ENCODE data around the gene GYPE. TPM values are rescaled to one million over a fixed set of nuclear protein-coding genes. Genes with fewer than 3 reads are reported as not detected.
A peak's percentile ranks its signal among the peaks of the same experiment; 100 is the strongest.
"Not testable (repeated sequence)": the region's sequence is repeated elsewhere in the genome, so short reads cannot be mapped to it uniquely, and the experiment has no call there.

The GYPE gene
- 1 to 10 TPM; 1.2 to 3.0 TPM for total RNA-seq
- 1 to 10 TPM; 2.7 to 2.9 TPM for polyA plus RNA-seq (ENCODE audit: insufficient read length in 2 of 2)
- long read RNA-seq, donor 1, result 0 reads
- long read RNA-seq, donor 2, result 0 reads
- long read RNA-seq, donor 3, partial matches to known transcripts, result 0 of 1 reads
- long read RNA-seq, donor 3, other reads (novel, unspliced or antisense), result 0 of 1 reads
- long read RNA-seq, donor 4, result 0 reads

DNA sequence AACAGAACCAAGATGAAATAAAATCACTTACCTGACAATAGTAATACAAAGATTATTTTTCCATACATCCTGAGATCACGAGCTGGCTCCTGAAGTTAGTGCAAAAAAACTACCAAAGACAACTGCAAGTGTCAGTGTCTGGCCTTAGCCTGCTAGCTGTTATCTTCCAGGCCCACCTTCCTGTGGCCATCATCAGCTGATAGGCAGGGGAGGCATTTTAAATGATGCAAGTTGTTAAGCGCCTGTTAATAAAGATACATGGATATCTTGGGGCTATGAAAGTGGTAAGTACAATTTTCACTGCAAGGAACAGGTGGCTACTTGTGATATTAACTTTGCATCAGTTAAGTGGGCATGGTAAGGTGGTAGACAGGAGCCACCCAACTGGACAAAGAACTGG lies at the start of gene GYPE:
TSS of gene GYPE (minus strand) at position 120 of the 400 bp plus-strand sequence. CDS start at position 68, 52 bp downstream.
- not testable (repeated sequence) for H3K4me3 ChIP-seq (ENCODE audit: low read depth, low read length); H3K9me3 ChIP-seq (ENCODE audit: control insufficient read depth, insufficient read depth, low read length); H3K36me3 ChIP-seq (ENCODE audit: control insufficient read depth, insufficient read depth, low read length); H3K27ac ChIP-seq (ENCODE audit: low read depth, low read length); H3K4me1 ChIP-seq (ENCODE audit: control insufficient read depth, insufficient read depth, low read length); H3K27me3 ChIP-seq (ENCODE audit: control insufficient read depth, insufficient read depth, low read length); DNase-seq (ENCODE audit: low read depth in 4 of 6, low spot score in 6 of 6)
- no CpG with 5 or more reads among the region's 2 CpGs for WGBS (ENCODE audit: insufficient coverage)

DNA sequence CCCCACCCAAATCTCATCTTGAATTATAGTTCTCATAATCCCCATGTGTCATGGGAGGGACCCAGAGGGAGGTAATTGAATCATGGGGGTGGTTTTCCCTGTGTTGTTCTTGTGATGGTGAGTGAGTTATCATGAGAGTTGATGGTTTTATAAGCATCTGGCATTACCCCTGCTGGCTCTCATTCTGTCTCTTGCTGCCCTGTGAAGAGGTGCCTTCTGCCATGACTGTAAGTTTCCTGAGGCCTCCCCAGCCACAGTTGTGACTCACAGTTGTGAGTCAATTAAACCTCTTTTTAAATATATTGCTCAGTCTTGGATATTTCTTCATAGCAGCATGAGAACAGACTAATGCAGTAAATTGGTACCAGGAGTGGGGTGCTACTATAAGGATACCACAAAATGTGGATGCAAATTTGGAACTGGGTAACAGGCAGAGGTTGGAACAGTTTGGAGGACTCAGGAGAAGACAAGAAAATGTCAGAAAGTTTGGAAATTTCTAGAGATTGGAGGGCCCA lies 46.2 kb upstream of the GYPE start:
- not testable (repeated sequence) for H3K4me3 ChIP-seq (ENCODE audit: low read depth, low read length); DNase-seq (ENCODE audit: low read depth in 4 of 6, low spot score in 6 of 6); H3K27ac ChIP-seq (ENCODE audit: low read depth, low read length); H3K9me3 ChIP-seq (ENCODE audit: control insufficient read depth, insufficient read depth, low read length); H3K36me3 ChIP-seq (ENCODE audit: control insufficient read depth, insufficient read depth, low read length); H3K4me1 ChIP-seq (ENCODE audit: control insufficient read depth, insufficient read depth, low read length); H3K27me3 ChIP-seq (ENCODE audit: control insufficient read depth, insufficient read depth, low read length)

DNA sequence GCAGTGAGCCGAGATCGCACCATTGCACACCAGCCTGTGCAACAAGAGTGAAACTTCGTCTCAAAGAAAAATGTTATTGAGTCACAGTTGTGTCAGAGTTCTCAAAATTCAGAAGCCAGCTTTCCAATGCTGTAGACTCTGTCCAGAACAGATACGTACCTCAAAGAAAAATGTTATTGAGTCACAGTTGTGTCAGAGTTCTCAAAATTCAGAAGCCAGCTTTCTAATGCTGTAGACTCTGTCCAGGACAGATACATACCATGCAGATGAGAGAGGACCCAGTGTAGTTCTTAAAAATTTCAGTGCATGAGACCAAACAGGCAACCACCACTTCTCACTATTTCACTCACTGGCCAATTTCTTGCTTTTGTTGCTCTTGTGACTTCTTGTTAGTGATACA lies 45.6 kb upstream of the GYPE start:
- not testable (repeated sequence) for H3K36me3 ChIP-seq (ENCODE audit: control insufficient read depth, insufficient read depth, low read length); H3K9me3 ChIP-seq (ENCODE audit: control insufficient read depth, insufficient read depth, low read length); H3K27ac ChIP-seq (ENCODE audit: low read depth, low read length); H3K4me3 ChIP-seq (ENCODE audit: low read depth, low read length); H3K4me1 ChIP-seq (ENCODE audit: control insufficient read depth, insufficient read depth, low read length); DNase-seq (ENCODE audit: low read depth in 4 of 6, low spot score in 6 of 6); H3K27me3 ChIP-seq (ENCODE audit: control insufficient read depth, insufficient read depth, low read length)
- 98% methylated on average over 4 of the region's 4 CpGs for WGBS (ENCODE audit: insufficient coverage)

GRCh38 chr4:143950185-143950584 lies 44.8 kb upstream of the GYPE start:
- not testable (repeated sequence) for H3K36me3 ChIP-seq (ENCODE audit: control insufficient read depth, insufficient read depth, low read length); H3K4me1 ChIP-seq (ENCODE audit: control insufficient read depth, insufficient read depth, low read length); H3K9me3 ChIP-seq (ENCODE audit: control insufficient read depth, insufficient read depth, low read length); DNase-seq (ENCODE audit: low read depth in 4 of 6, low spot score in 6 of 6); H3K4me3 ChIP-seq (ENCODE audit: low read depth, low read length); H3K27ac ChIP-seq (ENCODE audit: low read depth, low read length); H3K27me3 ChIP-seq (ENCODE audit: control insufficient read depth, insufficient read depth, low read length)
- WGBS (ENCODE audit: insufficient coverage), result 0% methylated on average over 1 of the region's 1 CpG

DNA sequence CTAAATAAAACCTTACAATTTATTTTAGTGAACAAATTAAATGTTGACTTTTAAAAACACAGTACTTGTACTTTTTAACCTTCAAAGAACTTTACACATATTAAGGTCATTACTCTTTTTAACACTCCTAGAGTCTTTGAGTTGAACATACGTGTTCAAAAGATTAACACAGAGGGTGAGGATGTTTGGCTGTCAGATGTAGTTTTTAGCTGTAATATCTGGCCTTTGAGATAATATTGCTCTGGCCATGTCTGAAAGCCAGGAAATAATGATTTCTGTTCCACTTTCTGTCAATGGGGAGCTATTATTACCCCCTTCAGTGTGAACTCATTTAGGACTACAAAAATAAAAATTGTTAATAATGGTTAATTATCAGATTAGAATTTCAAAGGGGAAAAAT lies 42.1 kb upstream of the GYPE start:
- not testable (repeated sequence) for H3K27ac ChIP-seq (ENCODE audit: low read depth, low read length); H3K4me1 ChIP-seq (ENCODE audit: control insufficient read depth, insufficient read depth, low read length); H3K36me3 ChIP-seq (ENCODE audit: control insufficient read depth, insufficient read depth, low read length); H3K4me3 ChIP-seq (ENCODE audit: low read depth, low read length); DNase-seq (ENCODE audit: low read depth in 4 of 6, low spot score in 6 of 6); H3K9me3 ChIP-seq (ENCODE audit: control insufficient read depth, insufficient read depth, low read length); H3K27me3 ChIP-seq (ENCODE audit: control insufficient read depth, insufficient read depth, low read length)
- no CpG with 5 or more reads among the region's 1 CpG for WGBS (ENCODE audit: insufficient coverage)

DNA sequence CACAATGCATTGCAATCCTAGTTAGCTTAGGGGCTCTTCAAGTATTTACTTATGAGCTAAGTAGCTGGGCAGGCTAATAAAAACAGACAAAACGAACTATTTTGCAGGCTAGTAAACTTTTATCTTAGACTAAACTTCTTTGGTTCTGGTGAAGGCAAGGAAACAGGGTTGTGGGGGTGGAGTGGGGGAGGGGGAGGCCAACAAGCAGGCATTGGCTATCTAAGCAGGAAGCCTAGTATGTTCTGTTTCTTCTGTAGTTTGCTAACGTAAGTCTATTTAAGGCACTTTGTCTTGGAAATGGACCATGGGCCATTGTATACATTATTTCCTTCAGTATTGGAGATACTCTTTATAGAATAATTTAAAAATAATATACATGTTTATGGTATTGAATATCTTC lies 35.3 kb upstream of the GYPE start:
- not testable (repeated sequence) for DNase-seq (ENCODE audit: low read depth in 4 of 6, low spot score in 6 of 6); H3K27me3 ChIP-seq (ENCODE audit: control insufficient read depth, insufficient read depth, low read length); H3K27ac ChIP-seq (ENCODE audit: low read depth, low read length); H3K4me1 ChIP-seq (ENCODE audit: control insufficient read depth, insufficient read depth, low read length); H3K36me3 ChIP-seq (ENCODE audit: control insufficient read depth, insufficient read depth, low read length); H3K9me3 ChIP-seq (ENCODE audit: control insufficient read depth, insufficient read depth, low read length); H3K4me3 ChIP-seq (ENCODE audit: low read depth, low read length)
- no CpG with 5 or more reads among the region's 2 CpGs for WGBS (ENCODE audit: insufficient coverage)

GRCh38 chr4:143939528-143939927 lies 34.2 kb upstream of the GYPE start:
- no peak for DNase-seq (ENCODE audit: low read depth in 4 of 6, low spot score in 6 of 6)
- no peaks in the 10 kb centered on the region for H3K4me1 ChIP-seq (ENCODE audit: control insufficient read depth, insufficient read depth, low read length)
- no peak overlapping the region for H3K27ac ChIP-seq (ENCODE audit: low read depth, low read length)
- no peaks in the 10 kb centered on the region for H3K9me3 ChIP-seq (ENCODE audit: control insufficient read depth, insufficient read depth, low read length)
- no peaks in the 10 kb centered on the region for H3K27me3 ChIP-seq (ENCODE audit: control insufficient read depth, insufficient read depth, low read length)
- no peaks in the 10 kb centered on the region for H3K36me3 ChIP-seq (ENCODE audit: control insufficient read depth, insufficient read depth, low read length)
- no CpG with 5 or more reads among the region's 2 CpGs for WGBS (ENCODE audit: insufficient coverage)
- no peak overlapping the region for H3K4me3 ChIP-seq (ENCODE audit: low read depth, low read length)

GRCh38 chr4:143938890-143939289 lies 33.5 kb upstream of the GYPE start:
- H3K9me3 ChIP-seq (ENCODE audit: control insufficient read depth, insufficient read depth, low read length); H3K27me3 ChIP-seq (ENCODE audit: control insufficient read depth, insufficient read depth, low read length); H3K4me3 ChIP-seq (ENCODE audit: low read depth, low read length); H3K27ac ChIP-seq (ENCODE audit: low read depth, low read length); H3K36me3 ChIP-seq (ENCODE audit: control insufficient read depth, insufficient read depth, low read length); H3K4me1 ChIP-seq (ENCODE audit: control insufficient read depth, insufficient read depth, low read length): not testable (repeated sequence)
- peak in 1 of 6 donors; percentile 9 for DNase-seq (ENCODE audit: low read depth in 4 of 6, low spot score in 6 of 6)
- WGBS (ENCODE audit: insufficient coverage), result no CpG with 5 or more reads among the region's 4 CpGs

- DNase-seq (ENCODE audit: low read depth in 4 of 6, low spot score in 6 of 6), result peak in 1 of 6 donors; percentile 43
- Histone ChIP-seq H3K9me3 (ENCODE audit: control insufficient read depth, insufficient read depth, low read length) (no peaks in the 10 kb centered on the region), H3K27ac (ENCODE audit: low read depth, low read length) (no peak overlapping the region), H3K4me1 (ENCODE audit: control insufficient read depth, insufficient read depth, low read length) (no peaks in the 10 kb centered on the region), H3K27me3 (ENCODE audit: control insufficient read depth, insufficient read depth, low read length) (no peaks in the 10 kb centered on the region), H3K4me3 (ENCODE audit: low read depth, low read length) (no peak overlapping the region), H3K36me3 (ENCODE audit: control insufficient read depth, insufficient read depth, low read length) (no peaks in the 10 kb centered on the region)
- WGBS (ENCODE audit: insufficient coverage), result 55% methylated on average over 2 of the region's 6 CpGs
Observed at GRCh38 chr4:143921181-143921580, 15.8 kb upstream of the GYPE start.

- not testable (repeated sequence) for H3K36me3 ChIP-seq (ENCODE audit: control insufficient read depth, insufficient read depth, low read length); H3K27ac ChIP-seq (ENCODE audit: low read depth, low read length); DNase-seq (ENCODE audit: low read depth in 4 of 6, low spot score in 6 of 6); H3K27me3 ChIP-seq (ENCODE audit: control insufficient read depth, insufficient read depth, low read length); H3K4me3 ChIP-seq (ENCODE audit: low read depth, low read length); H3K4me1 ChIP-seq (ENCODE audit: control insufficient read depth, insufficient read depth, low read length); H3K9me3 ChIP-seq (ENCODE audit: control insufficient read depth, insufficient read depth, low read length)
- WGBS (ENCODE audit: insufficient coverage), result no CpG with 5 or more reads among the region's 5 CpGs
Observed at GRCh38 chr4:143916485-143916884, 11.1 kb upstream of the GYPE start.

Measured in spinal cord (tissue), 10 donors.